GM21717 (cell line): ENCODE results near the gene ITGA7.
A peak's percentile ranks its signal among the peaks of the same experiment; 100 is the strongest.

Experiments used
- ATAC-seq: cut with Tn5 transposase; IDR thresholded peaks from one replicate; pipeline ENCODE4 v1.9.1; 2021; ENCODE audit warnings: mild to moderate bottlenecking, moderate library complexity; ENCODE audit not compliant: unreplicated experiment

Gene ITGA7

GRCh38 chr12:55734595-55734994, 26.9 kb upstream of the ITGA7 start:
- no peak for ATAC-seq

DNA sequence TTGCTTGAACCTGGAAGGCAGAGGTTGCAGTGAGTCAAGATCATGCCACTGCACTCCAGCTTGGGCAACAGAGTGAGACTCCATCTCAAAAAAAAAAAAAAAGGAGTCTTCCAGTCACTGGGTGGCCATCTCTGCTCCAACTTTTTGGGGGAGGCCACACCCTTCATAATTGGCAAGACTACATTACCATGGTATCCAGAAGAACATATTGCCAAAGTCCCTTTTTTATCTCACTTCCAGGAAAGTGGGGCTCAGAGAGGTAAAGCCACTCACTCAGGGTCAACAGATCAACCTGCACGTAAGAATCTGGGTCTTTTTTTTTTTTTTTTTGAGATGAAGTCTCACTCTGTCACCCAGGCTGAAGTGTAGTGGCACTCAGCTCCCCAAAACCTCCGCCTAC, 26.2 kb upstream of the ITGA7 start:
- no peak for ATAC-seq

GRCh38 chr12:55733021-55733555, 25.4 kb upstream of the ITGA7 start:
- ATAC-seq: no peak

- ATAC-seq: no peak
Measured at GRCh38 chr12:55732288-55732687, 24.6 kb upstream of the ITGA7 start.

DNA sequence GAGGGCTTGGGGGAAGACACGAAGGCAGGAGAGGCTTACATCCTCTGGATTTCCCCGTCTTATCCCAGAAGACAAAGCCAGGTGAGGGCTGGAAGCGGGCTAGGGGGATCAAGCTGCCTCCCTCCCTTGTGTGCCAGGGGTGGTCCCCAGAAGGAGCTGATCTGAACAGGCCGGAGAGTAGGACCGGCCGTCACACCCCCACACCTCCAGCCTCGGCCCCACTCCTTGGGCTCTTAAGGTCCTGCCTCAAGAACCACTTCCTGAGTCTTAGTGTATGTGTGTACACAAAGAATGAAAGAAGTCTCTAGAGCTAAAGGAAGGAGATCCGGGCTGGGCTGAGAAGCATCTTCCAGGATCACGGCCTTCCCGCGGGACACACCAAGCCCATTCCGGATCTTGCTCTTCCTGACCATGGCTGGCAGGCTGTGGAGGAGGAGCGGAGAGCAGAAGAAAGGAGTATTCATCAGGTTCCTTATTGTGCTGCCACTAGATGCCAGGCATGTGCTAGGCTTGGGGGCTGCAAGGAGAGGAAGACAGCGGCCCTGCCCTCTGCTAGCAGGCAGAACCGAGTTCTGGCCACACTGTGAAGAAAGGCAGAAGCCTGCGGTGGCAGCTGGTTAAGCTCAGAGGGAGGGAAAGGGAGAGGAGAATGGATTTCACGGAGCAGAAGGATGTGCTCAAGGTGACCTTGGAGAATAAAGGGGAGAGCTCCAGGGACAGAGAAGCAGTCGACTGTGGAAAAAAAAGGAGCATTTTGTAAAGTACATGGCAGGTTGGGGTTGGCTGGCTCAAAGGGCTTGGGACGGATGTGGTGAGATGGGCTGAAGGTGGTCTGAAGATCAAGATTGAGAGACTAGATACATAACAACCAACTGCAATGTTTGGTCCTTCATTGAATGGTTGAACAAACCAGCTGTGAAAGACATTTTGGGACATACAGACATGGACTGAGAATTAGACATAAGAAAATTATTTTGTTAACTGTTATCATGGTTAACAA, 22.4 kb upstream of the ITGA7 start:
- peak; percentile 29 for ATAC-seq

DNA sequence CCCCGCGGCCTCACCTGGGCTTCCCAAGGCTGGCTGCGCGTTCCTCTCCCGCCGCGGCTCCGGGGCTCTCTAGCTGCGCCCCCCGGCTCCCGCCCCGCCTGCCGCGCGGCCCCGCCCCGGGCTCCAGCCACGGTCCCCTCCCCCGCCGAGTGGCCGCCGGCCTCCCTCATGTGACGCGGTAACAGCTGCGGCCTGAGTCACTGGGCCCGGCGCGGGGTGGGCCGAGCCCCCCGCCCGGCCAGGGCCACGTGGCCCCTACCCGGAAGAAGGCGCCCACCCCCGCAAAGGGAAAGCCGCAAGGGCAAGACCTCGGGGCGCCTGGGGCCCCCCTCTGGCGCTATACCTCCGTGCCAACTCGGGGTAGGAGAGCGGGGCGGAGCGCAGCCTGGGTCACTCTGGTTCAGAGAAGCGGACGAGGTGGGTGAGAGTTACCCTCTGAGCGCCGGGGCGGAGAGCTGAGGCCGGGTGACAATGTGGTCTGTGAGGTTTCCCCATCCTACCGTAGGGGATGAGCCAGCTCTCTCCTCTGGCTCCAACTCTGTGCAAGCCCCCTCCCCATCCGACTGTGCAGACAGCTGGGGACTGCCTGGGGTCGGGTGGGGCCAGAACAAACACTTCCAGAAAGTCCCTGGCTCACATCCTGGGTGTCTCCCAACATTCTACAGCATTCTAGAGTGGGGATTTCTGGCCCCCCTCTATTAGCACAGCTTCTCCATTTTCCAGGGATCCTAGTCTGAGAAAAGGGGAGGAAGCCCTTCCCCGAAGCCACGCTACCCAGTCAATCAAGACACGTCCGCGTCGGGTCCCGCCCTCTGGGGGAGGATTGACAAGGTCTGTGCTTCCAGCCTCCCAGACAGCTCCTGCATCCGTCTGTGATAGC, 21.5 kb upstream of the ITGA7 start, which contains the start of gene CD63:
CD63 (minus strand) TSS at position 71 of the 880 bp plus-strand sequence. CDS start 668 bp downstream, outside the sequence.
- peak; percentile 65 for ATAC-seq

- ATAC-seq: peak; percentile 13
Measured at GRCh38 chr12:55728186-55728938, 20.7 kb upstream of the ITGA7 start.

GRCh38 chr12:55727643-55728185, 20.0 kb upstream of the ITGA7 start:
- ATAC-seq: no peak

DNA sequence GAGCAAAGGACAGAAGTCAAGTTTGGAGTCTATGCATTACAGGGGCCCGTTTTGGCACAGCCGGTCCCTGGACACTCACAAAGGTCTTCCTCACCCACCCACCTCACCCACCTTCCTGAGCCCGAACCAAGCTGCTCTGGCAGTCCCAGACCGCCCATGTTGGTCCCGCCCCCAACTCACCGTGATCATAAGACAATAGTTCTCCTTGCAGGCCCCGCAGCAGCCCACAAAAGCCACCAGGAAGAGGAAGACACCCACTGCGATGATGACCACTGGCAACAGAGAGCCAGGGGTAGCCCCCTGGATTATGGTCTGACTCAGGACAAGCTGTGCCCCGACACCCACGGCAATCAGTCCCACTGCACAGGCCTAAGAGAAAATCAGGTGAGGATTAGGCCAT, 19.3 kb upstream of the ITGA7 start:
- ATAC-seq: no peak

DNA sequence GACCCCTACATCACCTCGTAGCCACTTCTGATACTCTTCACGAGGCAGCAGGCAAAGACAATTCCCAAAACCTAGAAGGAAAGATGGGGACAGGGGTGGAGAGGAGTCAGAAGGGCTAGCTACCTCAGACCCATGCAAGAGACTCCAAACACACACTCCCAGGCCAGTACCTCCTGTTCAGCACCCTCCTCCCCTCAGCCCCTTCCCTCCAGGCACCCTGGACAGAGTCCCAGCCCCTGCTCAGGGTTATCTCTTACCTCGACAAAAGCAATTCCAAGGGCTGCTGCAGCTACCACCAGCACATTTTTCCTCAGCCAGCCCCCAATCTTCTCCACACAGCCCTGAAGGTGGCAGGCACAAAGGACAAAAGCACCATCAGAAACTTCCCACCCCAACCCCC, 17.9 kb upstream of the ITGA7 start:
- no peak for ATAC-seq

DNA sequence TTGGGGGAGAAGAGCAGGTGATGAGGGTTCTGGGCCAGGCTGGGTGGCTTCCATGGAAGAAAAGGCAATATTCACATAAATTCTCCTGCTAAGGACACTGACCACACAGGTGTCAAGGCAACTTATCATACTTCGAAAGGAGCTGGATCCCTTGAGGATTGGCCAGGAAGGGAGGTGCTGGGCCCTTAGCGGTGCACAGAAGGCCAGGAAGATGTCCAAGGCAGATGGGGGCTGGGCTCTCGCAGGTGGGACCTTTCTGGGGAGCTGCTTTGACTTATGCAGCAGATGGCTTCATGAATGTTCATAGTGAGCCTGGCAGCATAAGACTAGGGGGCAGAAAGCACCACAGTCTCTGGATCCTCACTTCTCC, 17.2 kb upstream of the ITGA7 start:
- ATAC-seq: no peak

DNA sequence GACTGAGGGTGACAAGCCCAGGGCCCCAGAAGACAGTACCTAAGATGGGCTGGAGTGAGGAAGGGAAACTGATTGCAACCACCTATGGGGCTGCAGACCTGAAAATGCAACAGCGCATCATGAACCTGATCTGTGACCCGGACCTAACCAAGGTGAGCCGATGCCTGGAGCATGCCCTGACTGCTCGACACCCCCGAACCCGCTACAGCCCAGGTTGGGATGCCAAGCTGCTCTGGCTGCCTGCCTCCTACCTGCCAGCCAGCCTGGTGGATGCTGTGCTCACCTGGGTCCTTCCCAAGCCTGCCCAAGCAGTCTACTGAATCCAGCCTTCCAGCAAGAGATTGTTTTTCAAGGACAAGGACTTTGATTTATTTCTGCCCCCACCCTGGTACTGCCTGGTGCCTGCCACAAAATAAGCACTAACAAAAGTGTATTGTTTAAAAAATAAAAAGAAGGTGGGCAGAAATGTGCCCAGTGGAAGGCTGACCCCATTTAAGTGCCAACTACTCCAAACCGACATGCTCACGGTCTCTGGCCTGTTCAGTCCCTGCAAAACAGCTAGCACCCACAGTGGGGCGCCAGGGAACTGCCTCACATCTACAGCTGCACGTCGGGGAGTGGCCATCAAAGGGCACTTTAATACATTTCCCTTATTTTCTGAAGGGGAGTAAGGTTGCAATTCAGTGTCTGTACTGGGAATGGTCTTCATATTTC, 16.7 kb upstream of the ITGA7 start:
- no peak for ATAC-seq

- no peak for ATAC-seq
Measured at GRCh38 chr12:55723516-55724225, 16.0 kb upstream of the ITGA7 start.

DNA sequence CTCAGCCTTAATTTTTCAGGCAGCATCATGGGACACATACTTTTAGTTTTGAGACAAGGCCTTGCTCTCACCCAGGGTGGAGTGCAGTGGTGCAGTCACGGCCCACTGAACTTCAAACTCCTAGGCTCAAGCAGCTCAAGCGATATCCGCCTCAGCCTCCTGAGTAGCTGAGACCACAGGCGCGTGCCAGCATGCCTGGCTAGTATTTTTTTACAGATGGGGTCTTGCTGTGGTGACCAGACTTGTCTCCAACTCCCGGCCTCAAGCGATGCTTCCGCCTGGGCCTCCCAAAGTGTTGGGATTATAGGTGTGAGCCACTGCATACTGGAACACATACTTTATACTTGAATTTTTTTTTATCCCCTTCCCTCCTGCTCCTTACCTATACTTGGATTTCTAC, 15.2 kb upstream of the ITGA7 start:
- no peak for ATAC-seq

GRCh38 chr12:55721601-55722213, 14.0 kb upstream of the ITGA7 start:
- ATAC-seq: no peak

GRCh38 chr12:55720894-55721444, 13.3 kb upstream of the ITGA7 start:
- ATAC-seq: no peak

GRCh38 chr12:55720071-55720564, 12.4 kb upstream of the ITGA7 start, which contains the start of gene RDH5:
RDH5 (plus strand) TSS chr12:55720393; CDS start chr12:55721185, 792 bp downstream.
- ATAC-seq: no peak

DNA sequence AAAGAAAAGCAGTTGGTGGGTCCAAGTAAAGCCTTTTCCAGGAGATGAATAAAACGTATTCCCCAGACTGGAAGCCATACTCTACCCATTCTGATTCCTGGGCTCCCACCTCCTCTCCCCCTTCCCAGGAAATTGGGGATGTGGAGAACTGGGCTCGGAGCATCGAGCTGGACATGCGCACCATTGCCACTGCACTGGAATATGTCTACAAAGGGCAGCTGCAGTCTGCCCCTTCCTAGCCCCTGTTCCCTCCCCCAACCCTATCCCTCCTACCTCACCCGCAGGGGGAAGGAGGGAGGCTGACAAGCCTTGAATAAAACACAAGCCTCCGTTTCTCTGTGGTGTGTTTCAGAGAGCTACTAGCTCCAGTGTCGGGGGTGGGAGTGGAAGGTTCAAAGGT, 11.7 kb upstream of the ITGA7 start:
- no peak for ATAC-seq
